CD4-positive, alpha-beta T cell treated with Interleukin-17A for 1 hour (primary cell): ENCODE results near the gene SH3PXD2B.
"Not testable (repeated sequence)": the region's sequence is repeated elsewhere in the genome, so short reads cannot be mapped to it uniquely, and the experiment has no call there.

ENCODE experiments used
- DNase-seq: peaks from one replicate; pipeline ENCODE4 v3.0.0-alpha.2; 2020

SH3PXD2B gene

GRCh38 chr5:172334641-172335040, 119.7 kb downstream of the SH3PXD2B start:
- DNase-seq = no peak

DNA sequence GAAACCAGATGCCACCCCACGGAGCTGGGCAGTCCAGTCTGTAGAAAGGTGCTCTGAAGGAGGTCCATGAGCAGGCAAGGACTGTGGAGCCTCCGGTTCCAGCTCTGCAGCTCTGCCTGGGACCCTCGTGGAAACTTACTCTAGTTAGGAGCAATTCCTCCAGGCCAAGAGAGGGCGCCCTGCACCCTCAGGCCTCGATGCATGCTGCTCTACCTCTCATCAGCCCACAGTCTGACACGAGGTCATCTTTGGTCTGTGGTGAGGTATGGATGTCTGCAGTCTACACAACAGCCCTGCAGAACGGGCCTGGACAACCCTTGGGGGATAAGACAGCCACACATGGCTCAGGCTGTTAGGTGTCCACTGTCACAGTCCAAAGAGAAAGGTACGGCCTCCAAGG, 120.1 kb downstream of the SH3PXD2B start:
- no peak for DNase-seq

DNA sequence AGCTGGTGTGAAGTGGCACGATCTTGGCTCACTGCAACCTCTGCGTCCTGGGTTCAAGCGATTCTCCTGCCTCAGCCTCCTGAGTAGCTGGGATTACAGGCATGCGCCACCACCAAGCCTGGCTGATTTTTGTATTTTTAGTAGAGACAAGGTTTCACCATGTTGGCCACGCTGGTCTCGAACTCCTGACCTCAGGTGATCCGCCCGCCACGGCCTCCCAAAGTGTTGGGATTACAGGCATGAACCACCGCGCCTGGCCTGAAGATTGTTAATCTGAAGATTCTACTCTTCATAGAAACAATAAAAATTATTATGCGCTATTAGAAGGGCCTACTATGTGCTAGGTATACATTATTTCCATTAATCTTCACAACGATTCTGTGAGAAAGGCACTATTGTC, 127.4 kb downstream of the SH3PXD2B start:
- not testable (repeated sequence) for DNase-seq

DNA sequence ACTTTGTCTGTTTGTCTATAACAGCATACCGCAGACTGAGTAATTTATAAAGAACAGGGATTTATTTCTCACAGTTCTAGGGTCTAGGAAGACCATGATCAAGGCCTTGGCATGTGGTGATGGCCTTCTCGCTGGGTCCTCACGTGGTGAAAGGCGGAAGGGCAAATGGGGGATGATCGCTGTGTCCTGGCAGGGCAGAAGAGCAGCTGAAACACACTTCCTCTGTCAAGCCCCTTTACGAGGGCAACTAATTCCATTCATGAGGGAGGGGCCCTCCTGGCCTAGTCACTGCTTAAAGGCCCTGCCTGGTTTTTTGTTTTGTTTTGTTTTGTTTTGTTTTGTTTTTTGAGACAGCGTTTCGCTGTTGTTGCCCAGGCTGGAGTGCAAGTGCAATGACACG, 128.9 kb downstream of the SH3PXD2B start:
- no peak for DNase-seq

DNA sequence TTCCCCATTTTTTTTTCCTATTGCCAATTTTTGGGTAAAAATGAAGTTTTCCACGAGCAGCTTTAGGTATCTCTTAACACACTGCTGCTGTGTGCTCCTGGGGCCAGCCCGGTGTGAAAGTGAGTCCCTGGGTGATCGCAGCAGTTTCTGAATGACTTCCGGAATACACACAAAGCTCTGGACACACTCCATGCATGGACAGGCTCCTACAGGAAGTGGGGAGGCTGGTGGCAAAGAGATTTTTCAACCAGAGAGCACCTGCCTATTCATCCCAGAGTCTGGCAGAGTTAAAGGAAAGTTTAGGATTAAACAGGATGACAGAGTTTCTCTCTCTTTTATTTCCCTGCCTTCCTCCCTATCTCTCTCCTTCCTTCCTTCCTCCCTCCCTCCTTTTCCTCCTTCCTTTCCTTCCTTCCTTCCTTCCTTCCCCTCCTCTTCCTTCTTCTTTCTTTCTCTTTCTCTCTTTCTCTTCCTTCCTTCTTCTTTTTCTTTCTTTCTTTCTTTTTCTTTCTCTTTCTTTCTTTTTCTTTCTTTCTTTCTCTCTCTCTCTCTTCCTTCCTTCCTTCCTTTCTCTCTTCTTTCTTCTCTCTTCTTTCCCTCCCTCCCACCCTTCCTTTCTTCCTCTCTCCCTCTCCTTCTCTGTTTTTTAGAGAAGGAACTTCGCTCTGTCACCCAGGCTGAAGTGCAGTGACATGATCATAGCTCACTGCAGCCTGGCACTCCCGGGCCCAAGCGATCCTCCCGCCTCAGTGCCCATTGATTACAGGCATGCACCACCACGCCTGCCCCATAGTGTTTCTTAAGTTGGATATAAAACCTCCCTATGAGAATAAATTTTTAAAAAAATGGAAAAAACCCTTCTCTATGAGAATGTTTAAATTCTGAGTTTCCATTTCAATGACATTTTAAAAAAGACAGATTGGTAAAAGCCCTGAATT, 132.0 kb downstream of the SH3PXD2B start:
- no peak for DNase-seq

DNA sequence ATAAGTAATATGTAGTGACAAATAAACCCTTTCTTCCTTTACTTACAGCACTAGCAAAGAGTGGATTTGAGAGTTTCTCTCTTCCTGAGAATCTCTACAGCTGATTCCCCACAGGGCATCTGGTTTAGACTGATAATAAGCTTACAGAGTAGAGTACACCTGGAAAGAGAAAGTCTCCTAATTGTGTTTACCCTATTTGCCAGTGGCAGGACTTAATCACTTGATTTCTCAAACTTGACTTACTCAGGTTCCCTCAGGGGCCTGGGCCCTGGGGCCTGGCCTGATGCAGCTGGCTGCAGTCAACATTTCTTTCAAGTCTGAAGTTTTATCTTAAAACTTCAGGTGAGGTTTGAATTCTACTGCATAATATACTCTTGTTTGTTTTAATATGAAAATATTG, 132.7 kb downstream of the SH3PXD2B start:
- DNase-seq = no peak

DNA sequence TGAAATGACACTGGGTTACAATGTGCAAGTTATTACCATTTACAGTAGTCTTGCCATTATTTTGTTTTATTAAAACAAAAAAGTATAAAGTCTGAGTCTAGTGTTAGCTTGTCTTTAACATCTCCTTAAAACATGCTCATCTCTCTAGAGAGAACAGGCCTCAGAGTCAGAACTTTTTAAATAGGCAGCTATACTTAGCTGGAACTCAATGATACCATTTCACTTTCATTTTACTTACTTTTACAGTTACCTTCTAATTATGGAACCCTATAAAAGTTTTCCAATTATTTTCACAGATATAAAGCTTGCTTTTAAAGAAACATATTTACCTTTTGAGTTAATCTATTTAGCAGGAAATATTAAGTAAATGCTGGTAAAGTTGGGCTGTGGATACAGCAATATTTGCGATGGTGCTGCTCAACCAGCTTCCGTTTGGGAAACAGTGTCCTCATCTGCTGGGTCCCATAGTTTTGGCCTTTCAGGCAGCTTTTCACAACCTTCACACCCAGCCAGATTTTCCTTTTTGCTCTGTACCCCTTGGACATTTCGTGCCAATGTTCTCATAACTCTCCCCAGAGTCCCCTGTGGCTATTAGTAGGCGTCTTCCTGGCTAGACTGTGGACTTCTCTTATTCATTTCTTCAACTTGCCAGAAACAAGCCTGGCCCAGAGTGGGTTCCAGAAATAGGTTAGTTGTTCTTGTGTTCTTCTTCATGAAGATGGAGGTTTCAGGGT, 134.4 kb downstream of the SH3PXD2B start:
- no peak for DNase-seq

GRCh38 chr5:172315587-172316493, 138.5 kb downstream of the SH3PXD2B start:
- no peak for DNase-seq

GRCh38 chr5:172313915-172314314, 140.4 kb downstream of the SH3PXD2B start:
- DNase-seq = no peak

DNA sequence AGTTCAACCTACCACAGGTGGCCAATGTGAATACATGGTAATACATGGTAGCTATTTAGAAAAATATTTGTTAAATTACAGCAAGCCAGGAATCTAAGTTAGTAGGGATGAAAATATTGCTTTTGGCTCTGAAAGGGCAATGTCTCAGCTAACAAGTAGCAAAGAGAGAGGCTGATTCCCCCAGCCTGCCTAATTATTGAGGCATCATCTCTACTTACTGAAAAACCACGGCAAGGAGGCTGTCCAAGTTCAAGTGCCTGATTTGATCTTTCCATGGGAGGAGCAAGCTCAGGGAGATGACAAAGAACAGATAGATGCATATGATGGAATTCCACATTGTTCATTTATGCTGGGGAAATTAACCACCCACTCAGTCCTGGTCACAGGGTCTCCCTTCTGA, 142.0 kb downstream of the SH3PXD2B start:
- DNase-seq = no peak

DNA sequence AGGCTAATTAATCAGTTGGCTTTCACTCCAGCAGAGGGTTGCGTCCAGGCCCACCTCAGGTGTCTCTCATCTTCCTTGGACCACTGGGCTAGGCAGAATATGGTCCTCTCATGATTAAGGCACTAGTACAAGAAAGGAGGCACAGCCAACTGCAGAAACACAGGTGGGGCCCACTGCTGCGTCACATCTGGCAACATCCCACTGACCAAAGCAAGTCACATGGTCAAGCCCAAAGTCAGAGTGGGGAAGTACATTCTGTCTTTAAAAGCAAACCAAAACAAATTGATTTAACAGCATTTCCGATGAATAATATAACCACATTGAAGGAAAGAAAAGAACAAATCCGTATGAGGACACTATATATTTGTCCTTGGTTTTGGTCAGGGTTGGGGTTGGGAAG, 142.7 kb downstream of the SH3PXD2B start:
- no peak for DNase-seq

DNA sequence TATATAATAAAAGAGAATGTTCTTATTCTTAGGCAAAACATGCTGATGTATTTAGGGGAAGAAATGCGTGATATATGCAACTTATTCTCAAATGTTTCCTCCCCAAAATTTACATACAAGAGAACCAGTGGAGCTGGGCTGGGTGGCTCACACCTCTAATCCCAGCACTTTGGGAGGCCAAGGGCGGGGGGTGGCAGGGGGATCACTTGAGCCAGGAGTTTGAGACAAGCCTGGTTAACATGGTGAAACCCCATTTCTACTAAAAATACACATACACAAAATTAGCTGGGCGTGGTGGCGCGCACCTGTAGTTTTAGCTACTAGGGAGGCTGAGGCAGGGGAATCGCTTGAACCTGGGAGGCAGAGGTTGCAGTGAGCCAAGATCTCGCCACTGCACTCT, 143.3 kb downstream of the SH3PXD2B start:
- no peak for DNase-seq

DNA sequence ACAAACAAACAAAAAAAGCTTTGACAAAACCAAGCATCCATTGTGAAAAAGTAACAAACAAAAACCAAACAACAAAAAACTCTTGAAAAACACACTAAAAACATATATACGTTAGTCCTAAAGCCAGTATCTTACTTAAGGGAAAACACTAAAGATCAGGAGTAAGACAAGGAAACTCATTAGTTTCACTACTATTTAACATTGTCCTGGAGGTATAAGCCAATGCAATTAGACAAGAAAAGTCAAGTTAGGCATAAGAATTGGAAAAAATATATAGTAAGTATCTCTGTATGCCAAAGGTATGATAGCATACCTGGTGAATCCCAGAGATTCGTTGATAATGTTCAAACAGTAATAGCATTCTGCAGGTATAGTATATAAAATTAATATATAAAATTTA, 148.9 kb downstream of the SH3PXD2B start:
- no peak for DNase-seq

DNA sequence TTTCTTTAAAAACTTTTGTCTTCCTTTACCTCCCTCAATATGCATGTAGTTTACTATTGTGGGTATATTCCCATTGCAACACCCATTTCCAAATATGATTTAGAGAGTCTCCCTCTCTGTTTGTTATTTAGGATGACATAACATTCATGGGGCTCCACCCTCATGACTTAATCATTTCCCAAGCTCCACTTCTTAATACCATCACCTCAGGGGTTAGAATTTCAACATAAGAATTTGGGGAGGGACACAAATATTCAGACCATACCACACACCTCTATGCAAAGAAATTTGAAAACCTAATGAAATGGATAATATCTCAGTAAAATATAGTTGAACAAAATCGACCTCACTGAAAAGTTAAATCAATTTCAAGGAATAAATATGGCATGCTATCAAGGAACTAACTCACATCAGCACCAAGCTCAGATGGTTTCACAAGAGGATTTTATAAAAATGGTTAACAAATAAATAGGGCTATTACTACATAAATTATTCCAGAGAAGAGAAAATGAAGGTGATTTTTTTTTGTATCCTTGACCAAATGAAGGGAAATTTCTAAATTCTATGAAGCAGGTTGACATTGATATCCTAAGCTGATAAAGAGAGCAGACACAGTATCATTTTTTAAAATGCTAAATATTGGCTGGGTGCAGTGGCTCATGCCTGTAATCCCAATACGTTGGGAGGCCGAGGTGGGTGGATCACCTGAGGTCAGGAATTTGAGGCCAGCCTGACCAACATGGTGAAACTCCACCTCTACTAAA, 150.6 kb downstream of the SH3PXD2B start:
- no peak for DNase-seq

- no peak for DNase-seq
Observed at GRCh38 chr5:172303162-172303561, 151.2 kb downstream of the SH3PXD2B start.

- DNase-seq = no peak
Observed at GRCh38 chr5:172302047-172302710, 152.1 kb downstream of the SH3PXD2B start.

DNA sequence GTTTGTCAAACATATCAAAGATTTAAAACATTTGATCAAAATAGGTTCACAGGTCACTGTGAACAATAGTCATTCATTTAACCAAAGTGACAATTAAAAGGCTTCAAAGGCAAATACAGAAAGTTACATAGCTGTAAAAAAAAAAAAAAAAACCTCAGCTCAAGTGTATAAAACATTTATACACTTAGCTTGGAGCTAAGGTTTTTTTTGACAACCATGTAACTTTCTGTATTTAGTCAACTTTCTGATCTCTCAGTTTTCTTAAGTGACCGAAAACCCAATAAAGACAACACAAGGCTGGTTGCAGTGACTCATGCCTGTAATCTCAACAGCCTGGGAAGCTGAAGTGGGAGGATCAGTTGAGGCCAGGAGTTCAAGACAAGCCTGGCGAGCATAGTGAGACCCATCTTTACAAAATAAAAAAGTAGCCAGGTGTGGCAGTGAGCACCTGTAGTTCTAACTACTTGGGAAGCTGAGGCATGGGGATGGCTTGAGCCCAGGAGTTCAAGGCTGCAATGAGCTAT, 154.3 kb downstream of the SH3PXD2B start:
- DNase-seq = no peak

DNA sequence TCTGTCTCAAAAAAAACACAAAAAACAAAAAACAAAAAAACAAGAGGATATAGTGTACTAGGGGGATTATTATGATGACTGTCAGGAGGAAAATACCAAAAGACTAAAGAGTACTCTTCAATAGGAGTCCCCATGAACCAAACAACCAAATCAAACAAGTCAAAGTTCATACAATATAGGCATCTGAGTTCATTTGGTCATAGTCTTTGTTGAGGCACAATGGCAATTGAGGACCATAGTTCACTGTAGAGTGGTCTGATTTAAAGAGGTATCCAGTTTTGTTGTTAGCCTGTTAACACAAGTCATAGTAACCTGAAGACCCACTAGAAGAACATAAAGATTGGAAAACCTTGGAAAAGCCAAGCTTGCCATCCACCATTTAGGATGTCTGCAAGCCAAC, 159.5 kb downstream of the SH3PXD2B start:
- DNase-seq = no peak

GRCh38 chr5:172293745-172294342, 160.5 kb downstream of the SH3PXD2B start:
- DNase-seq = no peak

DNA sequence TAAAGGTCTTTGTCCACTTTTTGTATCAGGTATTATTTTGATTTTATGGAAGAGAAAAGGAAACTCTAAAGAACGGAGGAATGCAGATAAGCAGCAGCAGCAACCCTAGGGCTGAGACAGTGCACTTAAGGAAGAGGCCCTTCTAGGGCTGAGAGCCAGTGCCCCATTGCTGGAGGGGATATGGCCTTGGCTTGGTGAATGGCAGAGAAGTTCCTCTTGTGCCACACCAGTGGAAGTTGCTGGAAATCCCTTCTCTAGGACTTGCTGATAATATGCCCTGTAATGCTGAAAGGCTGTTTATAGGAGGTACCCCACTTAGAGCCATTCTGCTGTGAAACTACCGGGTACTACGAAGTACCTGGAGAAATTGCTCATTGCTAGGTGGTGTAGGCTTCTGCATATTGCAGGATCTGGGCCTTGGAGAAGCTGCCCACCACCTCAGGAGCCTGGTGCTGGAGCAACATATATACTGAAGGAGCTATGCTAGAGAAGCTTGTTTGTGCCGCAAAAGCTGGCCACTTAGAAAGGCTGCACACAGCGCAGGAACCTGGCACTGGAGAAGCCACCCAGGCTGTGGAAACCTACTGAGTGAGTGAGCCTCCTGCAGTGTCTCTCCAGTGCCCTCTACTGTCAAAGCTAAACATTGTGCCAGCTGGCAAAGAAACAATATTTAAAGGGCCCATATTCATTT, 161.1 kb downstream of the SH3PXD2B start:
- DNase-seq = peak; percentile 79
